HepG2 (cell line): Measurements from ENCODE around the gene SLC7A10. TPM values are rescaled to one million over a fixed set of nuclear protein-coding genes. Genes with fewer than 3 reads are reported as not detected.
A peak's percentile ranks its signal among the peaks of the same experiment; 100 is the strongest.

Source experiments
- ERF ChIP-seq: IDR thresholded peaks from 2 replicates; pipeline ENCODE4 v1.6.1; 2018; ENCODE audit warnings: missing biosample characterization, missing genetic modification reagents
- GATAD2A ChIP-seq: IDR thresholded peaks from 2 replicates; pipeline ENCODE4 v1.6.1; 2016
- HIVEP1 ChIP-seq: sonication (generic); formaldehyde crosslinking; IDR thresholded peaks from 2 replicates; pipeline ENCODE4 v1.4.0; 2020; ENCODE audit warnings: mild to moderate bottlenecking, missing genetic modification reagents
- JARID2 ChIP-seq: sonication (generic); formaldehyde crosslinking; IDR thresholded peaks from 2 replicates; pipeline ENCODE4 v1.8.1; 2023; ENCODE audit warnings: missing genetic modification reagents, inconsistent platforms; ENCODE audit not compliant: insufficient replicate concordance
- MEF2D ChIP-seq: sonication (generic); formaldehyde crosslinking; IDR thresholded peaks from 2 replicates; pipeline ENCODE4 v1.5.1; 2020; ENCODE audit warnings: mild to moderate bottlenecking, missing genetic modification reagents
- NR2F6 ChIP-seq, 2 experiments: IDR thresholded peaks; 2 replicates each; pipeline ENCODE4 v1.6.1; 2016; ENCODE audit warnings: antibody characterized with exemption in 1 of 2, mild to moderate bottlenecking in 1 of 2
- THAP11 ChIP-seq: IDR thresholded peaks from 2 replicates; pipeline ENCODE4 v1.6.1; 2016; ENCODE audit warnings: missing biosample characterization, missing genetic modification reagents
- ZNF121 ChIP-seq: sonication (generic); formaldehyde crosslinking; IDR thresholded peaks from 2 replicates; pipeline ENCODE4 v1.5.0; 2020; ENCODE audit warnings: mild to moderate bottlenecking, missing genetic modification reagents
- ZNF331 ChIP-seq: sonication (generic); formaldehyde crosslinking; IDR thresholded peaks from 2 replicates; pipeline ENCODE4 v1.4.0; 2020; ENCODE audit warnings: missing genetic modification reagents
- ZNF709 ChIP-seq: sonication (generic); formaldehyde crosslinking; IDR thresholded peaks from 2 replicates; pipeline ENCODE4 v1.5.0; 2020; ENCODE audit warnings: mild to moderate bottlenecking, missing genetic modification reagents
- polyA plus RNA-seq, 8 experiments: library from polyadenylated mRNA; depleted of rRNA in 3 of 8; stranded (reverse) in 7 of 8; unstranded in 1 of 8; fragments of >200 nt; fragmentation: Illumina TruSeq in 4 of 8; extraction: Trizol in 4 of 8; gene quantifications; 2 replicates each; pipeline versions ENCODE4 v1.2.1 to v1.2.3, GENCODE V29; 2011 to 2016; ENCODE audit warnings: low read depth in 4 of 8, missing spikeins in 1 of 8, mixed read lengths in 1 of 8; ENCODE audit not compliant: insufficient read depth in 1 of 8
- total RNA-seq, 5 experiments: library from RNA; depleted of rRNA; stranded (reverse); fragments of >200 nt; fragmentation: Illumina TruSeq; extraction: Trizol; gene quantifications; 2 replicates each; pipeline ENCODE4 v1.2.3, GENCODE V29; 2016; ENCODE audit warnings: low read depth in 1 of 5
- TF ChIP-seq, protein P1 (sequence below): sonication (generic); formaldehyde crosslinking; IDR thresholded peaks from 2 replicates; pipeline ENCODE4 v1.5.0; 2020; ENCODE audit warnings: mild to moderate bottlenecking, missing genetic modification reagents, moderate library complexity
- TF ChIP-seq, protein P2 (sequence below): sonication (generic); formaldehyde crosslinking; IDR thresholded peaks from 2 replicates; pipeline ENCODE4 v1.4.0; 2020; ENCODE audit warnings: mild to moderate bottlenecking, low read depth, missing genetic modification reagents
- TF ChIP-seq, protein P3 (sequence below): sonication (generic); formaldehyde crosslinking; IDR thresholded peaks from 2 replicates; pipeline ENCODE4 v1.4.0; 2020; ENCODE audit warnings: missing genetic modification reagents
- TF ChIP-seq, protein P4 (sequence below): sonication (generic); formaldehyde crosslinking; IDR thresholded peaks from 2 replicates; pipeline ENCODE4 v1.5.1; 2020; ENCODE audit warnings: mild to moderate bottlenecking, missing genetic modification reagents
- TF ChIP-seq, protein P5 (sequence below): sonication (generic); formaldehyde crosslinking; IDR thresholded peaks from 2 replicates; pipeline ENCODE4 v1.5.0; 2020; ENCODE audit warnings: mild to moderate bottlenecking, missing genetic modification reagents
- TF ChIP-seq, protein P6 (sequence below): sonication (generic); formaldehyde crosslinking; IDR thresholded peaks from 2 replicates; pipeline ENCODE4 v1.4.0; 2020; ENCODE audit warnings: missing genetic modification reagents, borderline replicate concordance

The SLC7A10 gene
- total and polyA plus RNA-seq, 2 of the 13 experiments (the other 11 are each of a cell fraction or from before 2014, with no cell fraction given), result 1.1 to 2.2 TPM

DNA sequence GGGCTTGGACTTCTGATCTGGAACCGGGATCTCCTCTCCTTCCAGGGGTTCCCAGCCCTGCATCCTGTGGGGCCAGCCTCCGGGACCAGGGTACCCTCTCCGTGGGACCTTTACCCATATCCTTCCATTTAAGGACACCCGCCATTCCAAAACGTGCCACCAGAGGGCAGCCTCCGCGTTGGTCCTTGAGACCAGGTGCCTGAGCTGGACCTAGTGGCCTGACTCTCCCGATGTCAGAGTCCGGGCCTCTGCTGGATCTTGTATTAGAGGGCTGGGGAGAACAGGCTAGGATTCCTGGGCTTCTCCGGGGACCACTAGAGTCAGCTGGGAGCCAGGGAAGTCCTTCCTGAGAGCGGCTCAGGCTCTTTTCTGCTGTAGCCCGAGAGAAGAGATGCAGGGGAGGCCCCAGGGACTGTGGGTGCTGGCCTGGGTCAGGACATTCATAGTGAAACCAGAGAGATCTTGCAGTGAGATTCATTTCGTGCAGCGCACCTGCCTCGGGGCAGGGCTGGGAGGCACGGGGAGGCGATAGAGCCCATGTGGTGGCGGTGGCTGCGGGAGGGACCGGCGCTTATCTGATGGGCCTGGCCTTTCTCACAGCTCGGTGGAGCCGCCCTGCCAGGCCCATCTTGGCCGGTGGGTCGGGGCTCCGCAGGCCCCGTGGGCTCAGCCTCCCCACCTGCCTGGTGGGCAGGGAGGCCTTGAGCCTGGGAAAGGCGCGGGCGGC lies 9.8 kb upstream of the SLC7A10 start (continued):
- TF ChIP-seq ERF (CRISPR knock-in tag) (peak; percentile 41; the same call in 1 of the 2 replicates), JARID2 (CRISPR knock-in tag) (no peak), ZNF121 (CRISPR knock-in tag) (peak; percentile 98), ZNF331 (CRISPR knock-in tag) (peak; percentile 63; the same call in 1 of the 2 replicates), ZNF709 (CRISPR knock-in tag) (0 out of 2 replicates have a peak, but pooled peaks have one; percentile 19), HIVEP1 (no peak), GATAD2A (CRISPR knock-in tag) (peak; percentile 68; the same call in 1 of the 2 replicates), MEF2D (peak; percentile 53; the same call in 1 of the 2 replicates), NR2F6 (IDR thresholded peaks at IDR 0.05) (no peak), NR2F6 (CRISPR knock-in tag; IDR thresholded peaks at IDR 0.05) (peak; percentile 36; the same call in 1 of the 2 replicates), THAP11 (CRISPR knock-in tag) (0 out of 2 replicates have a peak, but pooled peaks have one; percentile 39)
- TF ChIP-seq, protein P1, sequence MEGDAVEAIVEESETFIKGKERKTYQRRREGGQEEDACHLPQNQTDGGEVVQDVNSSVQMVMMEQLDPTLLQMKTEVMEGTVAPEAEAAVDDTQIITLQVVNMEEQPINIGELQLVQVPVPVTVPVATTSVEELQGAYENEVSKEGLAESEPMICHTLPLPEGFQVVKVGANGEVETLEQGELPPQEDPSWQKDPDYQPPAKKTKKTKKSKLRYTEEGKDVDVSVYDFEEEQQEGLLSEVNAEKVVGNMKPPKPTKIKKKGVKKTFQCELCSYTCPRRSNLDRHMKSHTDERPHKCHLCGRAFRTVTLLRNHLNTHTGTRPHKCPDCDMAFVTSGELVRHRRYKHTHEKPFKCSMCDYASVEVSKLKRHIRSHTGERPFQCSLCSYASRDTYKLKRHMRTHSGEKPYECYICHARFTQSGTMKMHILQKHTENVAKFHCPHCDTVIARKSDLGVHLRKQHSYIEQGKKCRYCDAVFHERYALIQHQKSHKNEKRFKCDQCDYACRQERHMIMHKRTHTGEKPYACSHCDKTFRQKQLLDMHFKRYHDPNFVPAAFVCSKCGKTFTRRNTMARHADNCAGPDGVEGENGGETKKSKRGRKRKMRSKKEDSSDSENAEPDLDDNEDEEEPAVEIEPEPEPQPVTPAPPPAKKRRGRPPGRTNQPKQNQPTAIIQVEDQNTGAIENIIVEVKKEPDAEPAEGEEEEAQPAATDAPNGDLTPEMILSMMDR, result peak; percentile 95
- TF ChIP-seq, protein P2, sequence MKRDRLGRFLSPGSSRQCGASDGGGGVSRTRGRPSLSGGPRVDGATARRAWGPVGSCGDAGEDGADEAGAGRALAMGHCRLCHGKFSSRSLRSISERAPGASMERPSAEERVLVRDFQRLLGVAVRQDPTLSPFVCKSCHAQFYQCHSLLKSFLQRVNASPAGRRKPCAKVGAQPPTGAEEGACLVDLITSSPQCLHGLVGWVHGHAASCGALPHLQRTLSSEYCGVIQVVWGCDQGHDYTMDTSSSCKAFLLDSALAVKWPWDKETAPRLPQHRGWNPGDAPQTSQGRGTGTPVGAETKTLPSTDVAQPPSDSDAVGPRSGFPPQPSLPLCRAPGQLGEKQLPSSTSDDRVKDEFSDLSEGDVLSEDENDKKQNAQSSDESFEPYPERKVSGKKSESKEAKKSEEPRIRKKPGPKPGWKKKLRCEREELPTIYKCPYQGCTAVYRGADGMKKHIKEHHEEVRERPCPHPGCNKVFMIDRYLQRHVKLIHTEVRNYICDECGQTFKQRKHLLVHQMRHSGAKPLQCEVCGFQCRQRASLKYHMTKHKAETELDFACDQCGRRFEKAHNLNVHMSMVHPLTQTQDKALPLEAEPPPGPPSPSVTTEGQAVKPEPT, result peak; percentile 33; the same call in 1 of the 2 replicates
- TF ChIP-seq, protein P3, sequence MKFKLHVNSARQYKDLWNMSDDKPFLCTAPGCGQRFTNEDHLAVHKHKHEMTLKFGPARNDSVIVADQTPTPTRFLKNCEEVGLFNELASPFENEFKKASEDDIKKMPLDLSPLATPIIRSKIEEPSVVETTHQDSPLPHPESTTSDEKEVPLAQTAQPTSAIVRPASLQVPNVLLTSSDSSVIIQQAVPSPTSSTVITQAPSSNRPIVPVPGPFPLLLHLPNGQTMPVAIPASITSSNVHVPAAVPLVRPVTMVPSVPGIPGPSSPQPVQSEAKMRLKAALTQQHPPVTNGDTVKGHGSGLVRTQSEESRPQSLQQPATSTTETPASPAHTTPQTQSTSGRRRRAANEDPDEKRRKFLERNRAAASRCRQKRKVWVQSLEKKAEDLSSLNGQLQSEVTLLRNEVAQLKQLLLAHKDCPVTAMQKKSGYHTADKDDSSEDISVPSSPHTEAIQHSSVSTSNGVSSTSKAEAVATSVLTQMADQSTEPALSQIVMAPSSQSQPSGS (CRISPR knock-in tag), result peak; percentile 73
- TF ChIP-seq, protein P4, sequence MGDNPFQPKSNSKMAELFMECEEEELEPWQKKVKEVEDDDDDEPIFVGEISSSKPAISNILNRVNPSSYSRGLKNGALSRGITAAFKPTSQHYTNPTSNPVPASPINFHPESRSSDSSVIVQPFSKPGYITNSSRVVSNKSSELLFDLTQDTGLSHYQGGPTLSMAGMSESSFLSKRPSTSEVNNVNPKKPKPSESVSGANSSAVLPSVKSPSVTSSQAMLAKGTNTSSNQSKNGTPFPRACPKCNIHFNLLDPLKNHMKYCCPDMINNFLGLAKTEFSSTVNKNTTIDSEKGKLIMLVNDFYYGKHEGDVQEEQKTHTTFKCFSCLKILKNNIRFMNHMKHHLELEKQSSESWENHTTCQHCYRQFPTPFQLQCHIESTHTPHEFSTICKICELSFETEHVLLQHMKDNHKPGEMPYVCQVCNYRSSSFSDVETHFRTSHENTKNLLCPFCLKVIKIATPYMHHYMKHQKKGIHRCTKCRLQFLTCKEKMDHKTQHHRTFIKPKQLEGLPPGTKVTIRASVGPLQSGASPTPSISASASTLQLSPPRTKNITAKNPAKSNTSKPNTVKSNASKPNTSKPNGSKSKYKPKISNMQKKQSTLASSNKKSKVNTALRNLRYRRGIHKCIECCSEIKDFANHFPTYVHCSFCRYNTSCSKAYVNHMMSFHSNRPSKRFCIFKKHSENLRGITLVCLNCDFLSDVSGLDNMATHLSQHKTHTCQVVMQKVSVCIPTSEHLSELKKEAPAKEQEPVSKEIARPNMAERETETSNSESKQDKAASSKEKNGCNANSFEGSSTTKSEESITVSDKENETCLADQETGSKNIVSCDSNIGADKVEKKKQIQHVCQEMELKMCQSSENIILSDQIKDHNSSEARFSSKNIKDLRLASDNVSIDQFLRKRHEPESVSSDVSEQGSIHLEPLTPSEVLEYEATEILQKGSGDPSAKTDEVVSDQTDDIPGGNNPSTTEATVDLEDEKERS (CRISPR knock-in tag), result peak; percentile 47; the same call in 1 of the 2 replicates
- TF ChIP-seq, protein P5, sequence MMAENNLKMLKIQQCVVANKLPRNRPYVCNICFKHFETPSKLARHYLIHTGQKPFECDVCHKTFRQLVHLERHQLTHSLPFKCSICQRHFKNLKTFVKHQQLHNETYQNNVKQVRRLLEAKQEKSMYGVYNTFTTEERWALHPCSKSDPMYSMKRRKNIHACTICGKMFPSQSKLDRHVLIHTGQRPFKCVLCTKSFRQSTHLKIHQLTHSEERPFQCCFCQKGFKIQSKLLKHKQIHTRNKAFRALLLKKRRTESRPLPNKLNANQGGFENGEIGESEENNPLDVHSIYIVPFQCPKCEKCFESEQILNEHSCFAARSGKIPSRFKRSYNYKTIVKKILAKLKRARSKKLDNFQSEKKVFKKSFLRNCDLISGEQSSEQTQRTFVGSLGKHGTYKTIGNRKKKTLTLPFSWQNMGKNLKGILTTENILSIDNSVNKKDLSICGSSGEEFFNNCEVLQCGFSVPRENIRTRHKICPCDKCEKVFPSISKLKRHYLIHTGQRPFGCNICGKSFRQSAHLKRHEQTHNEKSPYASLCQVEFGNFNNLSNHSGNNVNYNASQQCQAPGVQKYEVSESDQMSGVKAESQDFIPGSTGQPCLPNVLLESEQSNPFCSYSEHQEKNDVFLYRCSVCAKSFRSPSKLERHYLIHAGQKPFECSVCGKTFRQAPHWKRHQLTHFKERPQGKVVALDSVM (CRISPR knock-in tag), result peak; percentile 29; the same call in 1 of the 2 replicates
- TF ChIP-seq, protein P6, sequence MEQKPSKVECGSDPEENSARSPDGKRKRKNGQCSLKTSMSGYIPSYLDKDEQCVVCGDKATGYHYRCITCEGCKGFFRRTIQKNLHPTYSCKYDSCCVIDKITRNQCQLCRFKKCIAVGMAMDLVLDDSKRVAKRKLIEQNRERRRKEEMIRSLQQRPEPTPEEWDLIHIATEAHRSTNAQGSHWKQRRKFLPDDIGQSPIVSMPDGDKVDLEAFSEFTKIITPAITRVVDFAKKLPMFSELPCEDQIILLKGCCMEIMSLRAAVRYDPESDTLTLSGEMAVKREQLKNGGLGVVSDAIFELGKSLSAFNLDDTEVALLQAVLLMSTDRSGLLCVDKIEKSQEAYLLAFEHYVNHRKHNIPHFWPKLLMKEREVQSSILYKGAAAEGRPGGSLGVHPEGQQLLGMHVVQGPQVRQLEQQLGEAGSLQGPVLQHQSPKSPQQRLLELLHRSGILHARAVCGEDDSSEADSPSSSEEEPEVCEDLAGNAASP (CRISPR knock-in tag), result peak; percentile 40; the same call in 1 of the 2 replicates
